Stimulated activated CD4-positive, alpha-beta T cell treated with anti-CD3 and anti-CD28 coated beads, Interleukin-1b, Interleukin-23, amount 100 ng/mL, for 48 hours (primary cell): ENCODE measurements around the gene CELA2B.
"Not testable (repeated sequence)": the region's sequence is repeated elsewhere in the genome, so short reads cannot be mapped to it uniquely, and the experiment has no call there.

Experiments used
- DNase-seq: peaks from one replicate; pipeline ENCODE4 v3.0.0-alpha.2; 2020

The CELA2B gene

DNA sequence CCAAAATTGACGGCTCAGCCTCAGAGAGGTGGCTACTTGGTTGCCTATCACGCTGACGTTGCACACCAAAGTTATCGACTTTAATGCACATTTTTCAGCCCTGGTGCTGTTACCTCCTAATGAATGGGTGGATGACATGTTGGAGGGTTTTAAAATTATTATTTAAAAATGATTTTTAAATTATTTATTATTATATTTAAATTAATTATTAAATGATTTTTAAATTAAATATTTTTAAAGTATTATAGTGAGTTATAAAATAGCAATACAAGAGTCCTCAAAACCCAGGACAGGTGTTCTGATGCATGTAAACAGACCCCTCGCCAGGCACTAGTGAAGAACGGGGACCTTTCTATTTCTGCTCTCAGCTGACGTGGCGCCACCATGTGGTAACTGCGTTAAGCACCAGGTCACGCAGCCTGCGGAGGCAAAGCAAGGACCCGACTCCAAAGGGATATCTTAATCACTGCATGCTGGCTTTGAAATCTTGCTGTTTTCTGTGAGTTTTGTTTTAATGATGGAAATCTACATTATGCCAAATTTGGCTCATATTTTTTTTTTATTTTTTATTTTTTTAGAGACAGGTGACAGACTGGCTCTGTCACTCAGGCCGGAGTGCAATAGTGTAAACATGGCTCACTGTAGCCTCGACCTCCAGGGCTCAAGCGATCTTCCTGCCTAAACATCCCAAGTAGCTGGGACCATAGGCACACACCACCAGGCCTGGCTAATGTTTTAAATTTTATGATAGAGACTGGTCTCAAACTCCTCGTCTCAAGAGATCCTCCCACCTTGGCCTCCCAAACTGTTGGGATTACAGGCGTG is 25.5 kb downstream of the CELA2B start:
- peak; percentile 60 for DNase-seq

DNA sequence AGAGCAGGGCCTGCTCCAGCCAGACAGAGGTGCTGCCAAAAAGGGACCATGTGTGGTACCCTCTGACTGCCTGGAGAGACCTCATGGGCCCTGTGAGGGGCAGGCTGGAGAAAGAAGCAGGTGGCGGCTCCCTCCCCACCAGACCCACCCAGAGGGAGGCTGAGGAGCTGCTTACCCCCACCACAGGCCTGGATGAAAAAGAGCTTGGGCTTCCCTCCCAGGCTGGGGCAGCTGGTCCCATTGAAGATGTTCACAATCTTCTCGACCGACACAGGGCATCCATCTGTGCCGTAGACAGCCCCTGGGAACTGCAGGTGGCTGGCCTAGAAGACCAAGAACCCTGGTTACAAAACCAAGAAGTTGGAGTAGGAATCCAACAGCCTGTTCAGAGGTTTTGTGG is 28.5 kb downstream of the CELA2B start:
- no peak for DNase-seq

DNA sequence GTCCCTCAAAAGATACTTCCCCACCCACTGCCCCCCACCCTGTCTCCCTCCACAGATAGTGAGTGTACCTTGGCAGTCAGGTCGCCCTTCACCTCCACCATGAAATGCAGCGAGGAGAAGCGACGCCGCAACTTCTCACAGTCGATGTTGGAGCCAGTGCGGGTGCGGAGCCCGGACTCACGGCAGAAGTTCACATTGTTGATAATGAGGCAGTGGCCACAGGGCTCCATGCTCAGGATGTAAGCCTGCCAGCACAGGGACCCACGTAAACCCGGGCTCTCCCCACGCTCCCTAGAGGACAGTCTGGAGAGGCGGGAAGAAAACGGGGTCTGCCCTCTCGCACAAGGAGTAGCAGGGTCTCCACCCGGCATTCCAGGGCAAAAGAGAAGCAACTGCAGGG is 30.9 kb downstream of the CELA2B start:
- DNase-seq: no peak

DNA sequence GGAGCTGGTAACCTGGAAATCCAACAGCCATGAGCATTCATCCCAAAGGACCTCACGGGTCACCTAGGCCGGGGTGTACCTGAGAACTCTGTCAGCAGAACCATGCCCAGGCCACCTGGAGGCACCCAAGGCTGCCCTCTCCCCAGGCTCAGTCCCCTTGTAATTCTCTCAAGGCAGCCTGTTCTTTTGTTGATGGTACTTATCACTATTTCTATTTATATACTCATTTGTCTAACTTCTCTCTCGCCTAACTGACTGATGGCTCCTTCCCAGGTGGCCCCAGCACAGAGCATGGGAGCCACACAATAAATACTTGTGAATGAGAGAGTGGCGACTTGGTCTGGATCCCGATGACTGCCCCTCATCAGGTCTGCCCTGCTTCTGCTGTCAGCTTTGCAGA is 31.4 kb downstream of the CELA2B start:
- no peak for DNase-seq

DNA sequence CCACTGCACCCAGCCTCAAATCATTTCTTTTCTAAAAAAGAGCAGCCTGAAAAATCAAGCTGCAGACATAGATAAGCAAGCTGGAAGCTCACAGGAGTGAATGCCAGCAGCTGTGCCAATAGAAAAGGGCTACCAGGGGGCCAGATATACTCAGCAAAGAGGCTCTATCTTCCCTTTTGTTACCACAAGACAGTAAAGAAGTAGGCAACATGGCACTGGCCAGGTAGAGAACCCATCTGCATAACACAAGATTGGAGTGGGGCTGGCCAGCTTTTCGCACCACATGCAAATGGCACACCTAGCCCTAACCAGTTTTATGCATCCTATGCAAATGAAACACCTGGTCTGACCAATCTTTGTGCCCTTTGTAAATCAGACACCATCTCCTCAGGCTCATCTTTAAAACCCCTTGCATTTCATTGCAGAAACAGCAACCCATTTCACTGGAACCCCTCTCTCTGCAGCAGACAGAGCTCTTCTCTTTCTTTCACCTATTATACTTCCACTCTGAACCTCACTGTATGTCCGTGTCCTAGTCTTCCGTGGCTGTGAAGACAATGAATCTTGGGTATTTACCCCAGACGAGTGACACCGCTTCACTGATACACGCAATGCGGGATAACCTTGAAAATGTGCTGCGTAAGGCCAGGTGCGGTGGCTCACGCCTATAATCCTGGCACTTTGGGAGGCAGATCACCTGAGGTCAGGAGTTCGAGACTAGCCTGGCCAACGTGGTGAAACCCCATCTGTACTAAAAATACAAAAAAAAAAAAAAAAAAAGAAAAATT is 33.0 kb downstream of the CELA2B start:
- DNase-seq: no peak

DNA sequence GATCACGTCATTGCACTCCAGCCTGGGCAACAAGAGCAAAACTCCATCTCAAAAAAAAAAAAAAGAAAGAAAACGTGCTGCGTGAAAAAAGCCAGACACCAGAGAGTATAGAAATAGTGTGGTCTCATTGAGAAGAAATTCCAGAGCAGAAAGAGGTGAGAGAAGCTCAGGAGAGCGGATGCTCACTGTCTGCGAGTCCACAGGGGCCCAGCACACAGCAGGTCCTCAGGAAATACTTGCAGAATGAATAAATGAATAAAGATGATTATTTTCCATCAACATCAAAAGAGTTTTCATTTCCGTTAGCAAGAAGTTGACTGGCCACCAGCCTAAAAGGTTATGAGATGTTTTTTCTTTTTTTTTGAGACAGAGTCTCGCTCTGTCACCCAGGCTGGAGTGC is 33.7 kb downstream of the CELA2B start:
- no peak for DNase-seq

DNA sequence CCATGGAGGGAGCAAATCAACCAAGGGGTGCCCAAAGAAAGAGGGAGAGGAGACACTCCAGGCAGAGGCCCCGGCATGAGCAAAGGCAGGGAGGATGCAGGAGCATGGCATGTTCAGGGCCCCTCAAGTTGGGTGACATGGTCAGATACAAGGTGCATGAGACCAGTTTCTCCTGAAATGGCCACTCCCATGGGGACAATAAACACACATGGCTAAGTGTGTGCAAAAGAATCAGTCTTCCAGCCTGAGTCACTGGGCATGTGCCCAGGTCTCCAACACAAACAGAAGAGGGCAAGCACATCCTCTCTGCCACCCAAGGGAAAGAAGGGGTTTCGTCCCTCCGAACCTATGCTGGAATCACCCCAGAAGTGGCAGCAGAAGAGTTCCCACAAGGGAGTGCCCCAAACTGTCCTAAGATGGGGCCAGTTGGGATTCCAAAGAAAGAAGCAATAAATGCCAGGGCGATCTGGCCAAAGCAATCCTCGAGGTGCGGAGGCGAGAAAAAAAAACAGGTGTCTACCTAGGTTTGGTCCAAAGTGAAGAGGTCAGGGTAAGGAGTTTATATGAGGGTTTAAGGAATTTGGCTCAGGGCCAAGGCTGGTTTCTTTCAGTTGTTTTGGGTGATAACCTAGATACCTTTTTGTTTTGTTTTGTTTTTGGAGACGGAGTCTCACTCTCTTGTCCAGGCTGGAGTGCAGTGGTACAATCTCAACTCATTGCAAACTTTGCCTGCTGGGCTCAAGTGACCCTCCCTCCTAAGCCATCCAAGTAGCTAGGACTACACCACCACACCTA is 34.9 kb downstream of the CELA2B start:
- no peak for DNase-seq

DNA sequence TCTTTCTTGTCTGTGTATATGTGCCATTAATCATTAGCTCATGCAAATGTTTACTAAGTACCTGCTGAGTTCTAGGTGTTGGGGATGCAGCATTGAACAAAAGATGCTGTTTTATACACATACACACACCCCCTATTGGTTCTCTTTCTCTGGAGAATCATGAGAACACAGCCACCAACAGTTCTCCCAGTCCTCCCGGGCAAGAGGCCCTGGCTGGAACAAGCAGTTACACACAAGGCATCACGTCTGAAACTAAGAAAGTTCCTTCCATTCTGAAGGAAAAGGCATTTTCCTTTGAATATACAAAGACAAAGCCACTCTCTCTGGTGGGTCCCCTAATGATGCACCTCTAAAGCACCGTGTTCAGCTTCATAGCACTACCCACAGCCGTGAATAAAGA is 37.3 kb downstream of the CELA2B start:
- DNase-seq: no peak

DNA sequence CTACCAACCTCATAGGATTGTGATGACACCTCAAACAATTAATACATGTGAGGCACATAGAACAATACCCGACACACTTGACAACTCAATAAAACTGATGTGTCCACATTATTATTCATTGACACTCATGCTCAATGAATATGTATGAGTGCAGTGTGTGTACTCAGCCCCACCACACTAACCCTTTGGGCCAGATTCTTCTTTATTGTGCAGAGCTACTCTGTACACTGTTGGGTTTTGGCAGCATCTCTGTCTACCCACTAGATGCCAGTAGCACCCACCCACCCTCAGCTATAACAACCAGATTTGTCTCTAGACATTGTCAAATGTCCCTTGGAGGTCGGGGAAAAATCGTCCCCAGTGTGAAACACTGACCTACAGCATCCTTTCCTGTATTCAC is 38.0 kb downstream of the CELA2B start:
- no peak for DNase-seq

DNA sequence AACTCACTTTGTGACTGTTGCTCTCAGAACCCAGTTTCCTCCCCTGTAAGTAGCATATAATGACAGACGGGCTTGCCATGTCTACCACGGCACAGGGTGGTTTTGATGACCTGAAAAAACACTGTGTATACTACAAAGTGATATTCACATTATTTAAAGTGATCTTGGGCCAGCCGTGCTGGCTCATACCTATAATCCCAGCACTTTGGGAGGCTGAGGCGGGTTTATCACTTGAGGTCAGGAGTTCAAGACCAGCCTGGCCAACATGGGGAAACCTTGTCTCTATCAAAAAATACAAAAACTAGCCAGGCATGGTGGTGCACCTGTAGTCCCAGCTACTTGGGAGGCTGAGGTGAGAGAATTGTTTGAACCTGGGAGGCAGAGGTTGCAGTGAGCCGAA is 38.7 kb downstream of the CELA2B start:
- DNase-seq: not testable (repeated sequence)

DNA sequence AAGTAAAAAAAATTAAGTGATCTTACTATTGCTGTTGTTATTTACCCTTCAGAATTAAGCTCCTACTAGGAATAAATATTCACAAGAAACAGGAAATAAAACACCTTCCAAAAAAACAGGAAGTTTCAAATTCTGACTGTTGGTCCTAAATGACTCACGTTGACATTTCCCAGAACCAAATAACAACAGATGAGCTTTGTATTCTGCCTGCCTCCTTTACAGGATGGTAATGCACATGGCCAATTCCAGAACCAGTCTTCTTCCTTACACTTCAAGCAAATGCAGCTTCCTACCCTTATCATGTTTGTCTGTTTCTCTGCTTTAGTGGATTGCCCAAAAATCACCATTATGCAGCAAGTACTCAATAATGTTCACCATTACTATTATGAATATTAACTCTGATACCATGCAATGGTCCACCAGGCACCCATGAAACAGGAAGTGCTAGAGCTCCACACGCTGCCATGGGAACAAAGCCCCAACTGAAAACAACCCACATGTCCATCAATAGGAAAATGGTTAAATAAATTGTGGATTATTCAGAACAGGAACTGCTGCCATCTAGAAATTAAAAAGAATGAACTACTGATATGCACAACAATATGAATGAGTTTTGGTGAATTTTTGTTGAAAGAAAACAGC is 39.2 kb downstream of the CELA2B start:
- DNase-seq: no peak

DNA sequence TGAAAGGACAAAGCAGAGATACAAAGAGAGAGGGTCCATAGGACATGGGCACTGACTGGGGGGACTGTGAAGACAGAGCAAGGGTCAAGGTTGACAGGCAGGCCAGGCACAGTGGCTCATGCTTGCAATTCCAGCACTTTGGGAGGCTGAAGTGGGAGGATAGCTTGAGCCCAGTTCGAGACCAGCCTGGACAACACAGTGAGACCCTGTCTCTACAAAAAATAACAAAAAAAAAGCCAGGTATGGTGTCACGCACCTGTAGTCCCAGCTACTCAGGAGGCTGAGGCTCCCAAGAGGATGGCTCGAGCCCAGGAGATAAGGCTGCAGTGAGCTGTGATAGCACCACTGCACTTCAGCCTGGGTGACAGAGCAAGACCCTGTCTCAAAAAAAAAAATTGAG is 43.7 kb downstream of the CELA2B start:
- no peak for DNase-seq

DNA sequence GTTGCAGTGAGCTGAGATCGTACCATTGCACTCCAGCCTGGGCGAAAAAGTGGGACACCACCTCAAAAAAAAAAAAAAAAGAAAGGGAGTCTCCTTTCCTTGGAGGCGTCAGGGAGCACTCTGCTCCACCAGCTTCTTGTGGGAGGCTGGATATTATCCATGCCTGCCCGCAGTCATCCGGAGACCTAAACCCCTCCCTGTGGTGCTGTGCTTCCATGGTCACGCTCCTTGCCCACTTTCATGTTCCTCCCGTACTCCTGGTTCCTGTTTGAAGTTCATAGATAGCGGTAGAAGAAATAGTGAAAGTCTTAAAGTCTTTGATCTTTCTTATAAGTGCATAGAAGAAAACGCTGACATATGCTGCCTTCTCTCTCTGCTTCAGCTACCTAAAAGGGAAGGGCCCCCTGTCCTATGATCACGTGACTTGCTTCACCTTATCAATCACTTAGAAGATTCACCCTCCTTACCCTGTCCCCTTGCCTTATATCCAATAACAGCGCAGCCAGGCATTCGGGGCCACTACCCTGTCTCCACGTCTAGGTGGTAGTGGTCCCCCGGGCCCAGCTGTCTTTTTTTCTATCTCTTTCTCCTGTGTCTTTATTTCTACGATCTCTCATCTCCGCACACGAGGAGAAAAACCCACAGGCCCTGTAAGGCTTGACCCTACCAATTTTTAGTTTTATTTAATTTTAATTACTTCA is 45.5 kb downstream of the CELA2B start:
- not testable (repeated sequence) for DNase-seq

DNA sequence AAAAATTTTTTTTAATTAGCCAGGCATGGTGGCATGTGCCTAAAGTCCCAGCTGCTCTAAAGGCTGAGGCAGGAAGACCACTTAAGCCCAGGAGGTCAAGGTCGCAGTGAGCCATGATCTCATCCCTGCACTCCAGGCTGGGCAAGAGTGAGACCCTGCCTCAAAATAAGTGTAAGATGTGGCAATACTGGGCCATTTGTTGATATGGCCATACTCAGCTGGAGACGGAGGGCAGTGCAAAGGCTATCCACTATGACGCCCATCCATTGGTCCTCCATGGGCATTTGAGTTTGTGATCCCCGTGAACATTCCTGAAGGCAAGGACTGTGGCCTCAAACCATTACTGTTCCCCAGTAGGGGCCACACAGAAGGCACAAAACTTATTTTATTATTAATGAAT is 46.6 kb downstream of the CELA2B start:
- DNase-seq: no peak

DNA sequence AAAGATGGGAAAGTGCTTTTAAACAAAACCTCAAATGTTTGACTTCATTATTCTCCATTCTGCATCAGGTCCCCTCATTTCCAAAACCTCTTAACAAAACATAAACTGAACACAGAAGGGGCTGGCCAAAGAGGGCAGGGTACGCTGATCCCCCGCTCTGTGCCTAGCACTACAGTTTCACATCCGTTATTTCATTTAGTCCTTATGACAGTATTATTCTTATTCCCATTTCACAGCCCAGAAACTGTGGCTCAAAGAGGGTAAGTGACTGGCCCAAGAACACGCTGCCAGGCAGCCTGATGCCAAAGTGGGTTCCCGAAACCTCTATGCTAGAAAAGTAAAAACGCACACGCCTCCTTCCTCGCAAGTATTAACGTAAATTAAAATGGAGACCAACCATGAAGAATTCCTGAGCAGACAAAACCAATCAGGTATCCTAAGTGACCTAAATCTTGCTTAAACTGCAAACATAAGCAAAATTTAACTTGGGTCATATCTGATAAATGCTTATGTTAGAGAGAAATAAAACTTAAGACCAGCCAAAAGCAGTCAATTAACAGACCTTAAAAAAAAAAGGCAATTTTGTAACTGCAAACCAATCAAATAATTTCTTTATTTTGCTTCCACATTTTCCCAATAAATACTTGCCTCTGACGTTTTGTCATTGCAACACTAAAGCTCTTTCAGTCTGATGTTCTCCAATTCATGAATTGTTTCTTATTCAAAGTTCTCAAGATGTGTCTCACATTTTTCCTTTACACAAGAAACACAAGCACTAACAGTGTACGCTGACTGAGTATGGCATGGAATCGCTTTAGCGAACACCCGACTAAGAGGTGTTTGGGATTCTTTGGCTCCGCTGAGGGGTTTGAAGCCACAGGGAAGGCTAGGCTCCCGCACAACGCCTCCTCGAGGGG is 47.5 kb downstream of the CELA2B start:
- no peak for DNase-seq

DNA sequence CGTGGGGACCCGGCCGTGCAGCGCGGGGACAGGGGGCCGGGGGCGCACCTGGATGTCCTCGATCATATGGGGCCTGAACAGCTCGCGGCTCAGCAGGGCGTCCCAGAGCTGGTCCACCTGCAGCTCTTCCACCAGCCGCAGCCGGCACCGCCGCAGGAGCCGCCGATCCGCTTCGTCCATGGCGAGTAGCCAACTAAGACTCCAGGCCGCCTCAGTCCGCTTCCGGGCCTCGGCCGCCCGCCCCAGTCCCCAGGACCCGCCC is 48.0 kb downstream of the CELA2B start, which contains the start of gene CASP9:
Gene CASP9, minus strand, starts transcription at position 195 of the 262 bp plus-strand sequence. Its CDS starts 15 bp downstream, at position 180.
- DNase-seq: no peak

DNA sequence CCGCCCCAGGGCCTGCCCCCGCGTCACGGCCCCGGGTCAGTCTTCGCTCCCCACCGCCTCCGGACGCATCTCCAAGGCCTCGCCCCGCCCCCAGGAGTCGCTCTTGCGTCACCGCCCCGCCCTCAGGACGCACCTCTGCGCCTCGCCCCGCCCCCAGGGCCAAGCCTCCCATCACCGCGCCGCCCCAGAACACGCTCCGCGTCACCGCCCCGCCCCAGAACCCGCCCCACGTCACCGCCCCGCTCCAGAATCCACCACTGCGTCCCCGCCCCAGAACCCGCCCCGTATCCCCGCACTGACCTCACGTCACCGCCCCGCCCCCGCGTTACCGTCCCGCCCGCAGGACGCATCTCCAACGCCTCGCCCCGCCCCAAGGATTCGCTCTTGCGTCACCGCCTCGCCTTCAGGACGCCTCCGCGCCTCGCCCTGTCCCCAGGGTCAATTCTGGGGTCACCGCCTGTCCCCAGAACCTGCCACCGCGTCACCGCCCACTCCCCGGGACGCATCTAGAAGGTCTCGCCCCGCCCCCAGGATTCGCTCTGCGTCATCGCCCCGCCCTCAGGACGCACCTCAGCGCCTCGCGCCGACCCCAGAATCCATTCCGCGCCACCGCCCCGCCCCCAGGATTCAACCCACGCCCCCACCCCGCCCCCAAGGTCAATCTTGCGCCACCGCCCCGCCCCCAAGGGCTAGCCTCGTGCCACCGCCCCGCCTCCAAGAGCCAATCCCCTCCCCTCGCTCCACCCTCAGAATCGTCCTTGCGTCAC is 48.6 kb downstream of the CELA2B start:
- peak; percentile 100 for DNase-seq

DNA sequence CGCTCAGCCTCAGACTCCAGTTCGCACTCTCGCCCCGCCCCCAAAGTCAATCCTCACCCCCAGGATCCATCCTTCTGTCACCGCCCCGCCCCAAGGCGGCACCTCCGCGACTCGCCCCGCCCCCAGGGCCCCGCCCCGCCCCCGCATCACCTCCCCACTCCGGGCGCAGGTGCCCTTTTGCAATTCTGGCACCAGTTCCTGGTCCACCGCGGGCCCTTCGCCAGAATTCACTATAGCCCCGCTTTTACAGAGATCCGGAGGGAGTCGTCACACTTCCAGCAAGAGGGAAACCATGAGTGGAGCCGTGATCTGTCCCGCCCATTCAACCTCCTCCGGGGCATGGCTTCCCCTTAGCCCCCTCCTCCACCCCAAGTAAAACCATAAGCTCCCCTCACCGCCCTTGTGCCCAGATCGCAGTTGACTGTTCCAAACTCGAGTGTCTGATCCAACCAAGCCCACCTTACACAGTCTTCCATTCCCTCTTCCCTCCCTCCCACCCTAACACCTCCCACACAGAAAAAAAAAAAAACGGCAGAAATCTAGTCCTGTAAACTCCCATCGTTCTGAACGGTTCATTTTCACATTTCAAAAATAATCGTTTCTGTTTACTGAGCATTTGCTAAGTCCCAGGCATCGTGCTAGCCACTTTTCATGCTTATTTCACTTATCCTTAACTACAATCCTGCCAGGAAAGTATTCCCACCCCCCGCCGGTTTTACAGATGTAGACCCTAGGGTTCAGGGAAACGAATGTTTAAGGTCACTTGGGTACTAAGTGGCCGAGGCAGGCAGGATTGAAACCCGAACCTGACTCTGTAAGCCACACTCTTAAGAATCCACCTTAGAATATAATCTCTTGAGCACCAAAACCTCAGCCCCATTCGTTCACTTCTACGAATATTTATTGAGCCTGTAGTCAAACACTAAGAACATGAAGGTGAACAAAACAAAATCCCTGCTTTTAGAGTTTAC is 49.4 kb downstream of the CELA2B start:
- no peak for DNase-seq

DNA sequence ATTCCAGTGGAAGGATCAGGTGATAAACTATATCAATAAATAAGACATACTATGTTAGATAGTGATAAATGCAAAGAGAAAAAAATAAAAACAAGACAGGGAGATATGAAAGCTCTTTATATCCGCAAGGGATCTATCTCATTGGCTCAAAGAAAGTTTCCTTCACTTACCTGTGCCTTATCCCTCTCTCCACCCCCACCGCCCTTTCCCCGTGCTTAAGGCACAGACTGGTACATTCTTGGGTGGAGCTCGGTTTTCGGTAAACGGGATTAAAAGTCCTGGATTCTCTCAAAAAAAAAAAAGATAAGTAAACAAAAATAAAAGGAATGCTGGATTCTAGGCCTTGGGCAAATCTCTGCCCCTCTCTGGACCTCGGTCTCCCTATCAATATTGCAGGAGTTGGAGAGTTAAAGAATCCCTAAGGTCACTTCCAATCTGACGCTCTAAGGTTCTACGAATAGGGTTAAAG is 50.2 kb downstream of the CELA2B start:
- no peak for DNase-seq
